ENCODE measurements around the gene TRHDE.

Gene TRHDE

DNA sequence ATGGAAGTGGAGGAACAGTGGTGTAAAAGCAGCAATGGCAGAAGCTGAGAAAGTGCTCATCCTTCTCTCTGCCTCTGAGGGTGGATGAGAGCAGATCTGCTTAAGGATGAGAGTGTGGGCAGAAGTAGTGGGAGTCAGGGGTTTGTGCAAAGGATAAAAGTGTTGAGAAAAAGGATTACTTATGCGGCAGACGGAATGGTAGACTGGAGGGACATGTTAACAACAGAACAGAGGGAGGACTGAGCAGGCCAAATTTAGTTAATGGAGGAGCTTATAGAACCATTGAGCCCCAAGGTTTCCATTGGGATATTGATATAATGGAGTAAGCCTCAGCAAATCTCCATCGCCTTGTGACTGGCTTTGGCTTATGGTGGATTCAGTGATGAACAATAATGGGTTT lies 25.5 kb downstream of the TRHDE start:
- no peaks in the 10 kb centered on the region for H3K27me3 ChIP-seq (replicated peaks)
- DNase-seq: no peak
- no peak overlapping the region for H3K27ac ChIP-seq
- TF ChIP-seq, protein P1, sequence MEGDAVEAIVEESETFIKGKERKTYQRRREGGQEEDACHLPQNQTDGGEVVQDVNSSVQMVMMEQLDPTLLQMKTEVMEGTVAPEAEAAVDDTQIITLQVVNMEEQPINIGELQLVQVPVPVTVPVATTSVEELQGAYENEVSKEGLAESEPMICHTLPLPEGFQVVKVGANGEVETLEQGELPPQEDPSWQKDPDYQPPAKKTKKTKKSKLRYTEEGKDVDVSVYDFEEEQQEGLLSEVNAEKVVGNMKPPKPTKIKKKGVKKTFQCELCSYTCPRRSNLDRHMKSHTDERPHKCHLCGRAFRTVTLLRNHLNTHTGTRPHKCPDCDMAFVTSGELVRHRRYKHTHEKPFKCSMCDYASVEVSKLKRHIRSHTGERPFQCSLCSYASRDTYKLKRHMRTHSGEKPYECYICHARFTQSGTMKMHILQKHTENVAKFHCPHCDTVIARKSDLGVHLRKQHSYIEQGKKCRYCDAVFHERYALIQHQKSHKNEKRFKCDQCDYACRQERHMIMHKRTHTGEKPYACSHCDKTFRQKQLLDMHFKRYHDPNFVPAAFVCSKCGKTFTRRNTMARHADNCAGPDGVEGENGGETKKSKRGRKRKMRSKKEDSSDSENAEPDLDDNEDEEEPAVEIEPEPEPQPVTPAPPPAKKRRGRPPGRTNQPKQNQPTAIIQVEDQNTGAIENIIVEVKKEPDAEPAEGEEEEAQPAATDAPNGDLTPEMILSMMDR (IDR thresholded peaks at IDR 0.05; ENCODE audit: low read depth, low read length, missing control alignments): no peak
- in situ Hi-C loops (cut with HindIII; ENCODE audit: low pct_ligation_motif_present, low sequenced_read_pairs): no loop called here
- no peaks in the 10 kb centered on the region for H3K36me3 ChIP-seq (replicated peaks)
- H3K4me3 ChIP-seq (ENCODE audit: low read depth, low read length): no peak overlapping the region

DNA sequence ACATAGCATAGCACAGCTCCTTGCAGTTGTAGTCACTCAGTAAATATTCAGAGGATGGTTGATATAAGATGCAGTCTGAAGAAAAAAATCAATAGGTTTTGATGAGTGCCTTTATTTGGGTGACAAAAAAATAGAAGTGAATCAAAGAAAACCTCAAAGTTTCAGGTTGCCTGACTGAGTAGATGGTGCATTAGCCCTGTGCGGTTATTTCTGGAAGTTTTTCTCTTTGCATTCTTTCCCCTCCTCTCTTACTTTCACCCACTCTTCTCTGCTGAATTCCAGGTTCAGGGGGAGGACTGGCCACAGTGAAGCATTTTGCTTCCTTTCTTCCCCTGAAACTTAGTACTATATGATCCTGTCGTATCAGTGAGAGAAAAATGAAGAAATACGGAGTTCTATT lies 28.6 kb downstream of the TRHDE start:
- DNase-seq: no peak
- TF ChIP-seq, protein P1 (IDR thresholded peaks at IDR 0.05; ENCODE audit: low read depth, low read length, missing control alignments): no peak
- Histone ChIP-seq H3K4me3 (ENCODE audit: low read depth, low read length) (no peak overlapping the region), H3K36me3 (replicated peaks) (no peaks in the 10 kb centered on the region), H3K27me3 (replicated peaks) (no peaks in the 10 kb centered on the region), H3K27ac (no peak overlapping the region)
- in situ Hi-C loops (cut with HindIII; ENCODE audit: low pct_ligation_motif_present, low sequenced_read_pairs): no loop called here

DNA sequence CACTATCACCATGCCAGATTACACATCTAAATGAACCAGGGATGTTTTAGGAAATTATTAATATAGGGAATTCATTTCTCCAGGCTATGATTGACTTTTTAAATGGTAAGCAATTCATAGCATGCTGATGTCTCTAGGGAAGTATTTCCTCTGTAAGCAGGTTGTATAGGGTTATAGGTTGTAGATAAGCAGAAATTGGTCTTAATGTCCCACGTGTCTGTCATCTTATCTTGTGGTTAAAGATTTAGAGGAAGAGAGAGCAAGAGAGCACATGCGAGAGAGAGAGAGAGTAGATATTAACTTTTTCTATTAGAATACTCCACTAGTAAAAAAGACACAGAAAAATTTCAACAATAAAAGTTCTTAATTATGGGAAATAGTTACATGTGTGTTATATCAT lies 32.6 kb downstream of the TRHDE start:
- H3K4me3 ChIP-seq (ENCODE audit: low read depth, low read length): no peak overlapping the region
- in situ Hi-C loops (cut with HindIII; ENCODE audit: low pct_ligation_motif_present, low sequenced_read_pairs): no loop called here
- TF ChIP-seq, protein P1 (IDR thresholded peaks at IDR 0.05; ENCODE audit: low read depth, low read length, missing control alignments): no peak
- no peaks in the 10 kb centered on the region for H3K36me3 ChIP-seq (replicated peaks)
- no peak overlapping the region for H3K27ac ChIP-seq
- no peaks in the 10 kb centered on the region for H3K27me3 ChIP-seq (replicated peaks)
- DNase-seq: no peak

DNA sequence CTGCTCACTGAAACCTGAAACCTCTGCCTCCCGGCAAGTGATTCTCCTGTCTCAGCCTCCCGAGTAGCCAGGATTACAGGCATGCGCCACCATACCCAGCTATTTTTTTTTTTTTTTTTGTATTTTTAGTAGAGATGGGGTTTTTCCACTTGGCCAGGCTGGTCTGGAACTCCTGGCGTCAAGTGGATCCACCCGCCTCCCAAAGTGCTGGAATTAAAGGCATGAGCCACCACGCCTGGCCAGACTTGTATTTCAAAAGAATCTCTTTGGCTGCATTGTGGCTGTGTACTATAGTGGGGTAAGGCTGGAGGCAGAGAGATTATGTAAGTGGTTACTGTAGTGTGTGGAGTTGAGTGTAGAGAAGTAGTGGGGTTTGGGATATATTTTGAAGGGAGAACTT lies 35.1 kb downstream of the TRHDE start:
- no peaks in the 10 kb centered on the region for H3K27me3 ChIP-seq (replicated peaks)
- in situ Hi-C loops (cut with HindIII; ENCODE audit: low pct_ligation_motif_present, low sequenced_read_pairs): no loop called here
- H3K36me3 ChIP-seq (replicated peaks): no peaks in the 10 kb centered on the region
- DNase-seq: no peak
- no peak overlapping the region for H3K27ac ChIP-seq
- H3K4me3 ChIP-seq (ENCODE audit: low read depth, low read length): no peak overlapping the region
- TF ChIP-seq, protein P1 (IDR thresholded peaks at IDR 0.05; ENCODE audit: low read depth, low read length, missing control alignments): no peak

DNA sequence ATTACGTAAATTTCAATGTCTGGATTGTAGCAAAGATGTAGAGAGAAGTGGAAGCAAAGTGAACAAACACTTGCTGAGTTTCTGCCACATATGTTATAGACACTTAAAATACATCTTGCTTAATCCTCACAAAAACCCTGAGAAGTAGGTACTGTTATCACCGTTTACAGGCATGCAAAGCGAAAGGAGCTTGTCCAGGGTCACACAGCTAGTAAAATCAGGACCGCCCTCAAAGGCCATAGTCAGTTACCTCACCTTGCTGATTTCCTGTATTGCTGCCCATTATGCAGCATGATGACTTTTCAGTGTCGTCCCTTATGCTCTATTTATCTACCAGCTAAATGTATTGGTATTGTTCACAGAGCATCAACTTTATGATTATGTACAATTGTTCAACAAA lies 39.8 kb downstream of the TRHDE start:
- Histone ChIP-seq H3K36me3 (replicated peaks) (no peaks in the 10 kb centered on the region), H3K4me3 (ENCODE audit: low read depth, low read length) (no peak overlapping the region), H3K27ac (no peak overlapping the region), H3K27me3 (replicated peaks) (no peaks in the 10 kb centered on the region)
- in situ Hi-C loops (cut with HindIII; ENCODE audit: low pct_ligation_motif_present, low sequenced_read_pairs): no loop called here
- TF ChIP-seq, protein P1 (IDR thresholded peaks at IDR 0.05; ENCODE audit: low read depth, low read length, missing control alignments): no peak
- no peak for DNase-seq

DNA sequence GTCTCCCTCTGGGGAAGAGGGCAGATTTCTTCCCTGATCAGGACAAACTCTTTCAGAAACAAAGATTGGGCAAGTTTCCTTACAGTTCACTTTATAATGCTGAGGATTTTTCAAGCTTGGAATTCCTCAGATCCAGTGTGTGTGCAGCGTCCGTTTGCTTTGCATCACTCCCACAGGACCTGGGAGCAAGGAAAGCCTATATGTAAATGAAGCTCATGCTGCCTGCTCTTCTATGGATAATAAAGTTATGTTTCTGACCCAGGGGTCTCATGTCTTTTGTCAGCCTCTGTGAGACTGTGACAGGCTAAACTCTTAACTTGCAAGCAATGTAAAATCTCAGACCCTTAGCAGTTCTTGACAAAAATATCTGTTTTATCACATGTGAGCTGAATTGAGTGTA lies 41.6 kb downstream of the TRHDE start:
- TF ChIP-seq, protein P1 (IDR thresholded peaks at IDR 0.05; ENCODE audit: low read depth, low read length, missing control alignments): no peak
- in situ Hi-C loops (cut with HindIII; ENCODE audit: low pct_ligation_motif_present, low sequenced_read_pairs): no loop called here
- no peak for DNase-seq

More for the DNA sequence above, 41.6 kb downstream of the TRHDE start:
- H3K27me3 ChIP-seq (replicated peaks): no peaks in the 10 kb centered on the region
- no peak overlapping the region for H3K4me3 ChIP-seq (ENCODE audit: low read depth, low read length)
- H3K36me3 ChIP-seq (replicated peaks): no peaks in the 10 kb centered on the region
- H3K27ac ChIP-seq: no peak overlapping the region
